Activated CD4-positive, alpha-beta T cell treated with anti-CD3 and anti-CD28 coated beads, Interleukin-2, amount 50 U/mL, for 48 hours (primary cell): ENCODE data around the gene CARS1.
A peak's percentile ranks its signal among the peaks of the same experiment; 100 is the strongest.

Experiments
- DNase-seq, 2 experiments: peaks; one replicate each; pipeline ENCODE4 v3.0.0-alpha.2; 2020

The CARS1 gene

GRCh38 chr11:2990617-2991451 lies 66.4 kb downstream of the CARS1 start:
- peak; percentile 46 to 59 for DNase-seq

GRCh38 chr11:2989551-2989950 lies 67.7 kb downstream of the CARS1 start:
- DNase-seq = no peak

- DNase-seq = no peak
These were observed 68.2 kb downstream of the CARS1 start for GRCh38 chr11:2989006-2989405.

GRCh38 chr11:2987881-2988861 lies 69.1 kb downstream of the CARS1 start:
- peak; percentile 29 to 48 for DNase-seq

GRCh38 chr11:2983908-2984307 lies 73.3 kb downstream of the CARS1 start:
- DNase-seq = no peak

- no peak for DNase-seq
These were observed 75.0 kb downstream of the CARS1 start for GRCh38 chr11:2982214-2982613.

GRCh38 chr11:2981130-2981529 lies 76.1 kb downstream of the CARS1 start:
- no peak for DNase-seq

- no peak for DNase-seq
These were observed 76.9 kb downstream of the CARS1 start for GRCh38 chr11:2980168-2980840.

- DNase-seq = no peak
These were observed 80.1 kb downstream of the CARS1 start for GRCh38 chr11:2977113-2977512.

- no peak for DNase-seq
These were observed 80.7 kb downstream of the CARS1 start for GRCh38 chr11:2976294-2977063.

- peak; percentile 24 to 41 for DNase-seq
These were observed 81.6 kb downstream of the CARS1 start for GRCh38 chr11:2975594-2975993.

GRCh38 chr11:2974272-2974671 lies 83.0 kb downstream of the CARS1 start:
- no peak for DNase-seq

- no peak for DNase-seq
These were observed 88.8 kb downstream of the CARS1 start for GRCh38 chr11:2968341-2968900.

- no peak for DNase-seq
These were observed 92.4 kb downstream of the CARS1 start for GRCh38 chr11:2964782-2965181.

- DNase-seq = no peak
These were observed 93.5 kb downstream of the CARS1 start for GRCh38 chr11:2963761-2964160.

GRCh38 chr11:2963112-2963754 lies 94.0 kb downstream of the CARS1 start:
- DNase-seq = no peak

GRCh38 chr11:2961080-2961479 lies 96.1 kb downstream of the CARS1 start:
- no peak for DNase-seq

GRCh38 chr11:2960139-2960538 lies 97.1 kb downstream of the CARS1 start:
- DNase-seq = no peak

GRCh38 chr11:2958251-2958650 lies 99.0 kb downstream of the CARS1 start:
- no peak for DNase-seq

GRCh38 chr11:2955906-2956476 lies 101.2 kb downstream of the CARS1 start:
- DNase-seq = no peak

- no peak for DNase-seq
These were observed 103.0 kb downstream of the CARS1 start for GRCh38 chr11:2954263-2954662.
